ENCODE data around the gene ADK. TPM values are rescaled to one million over a fixed set of nuclear protein-coding genes. Genes with fewer than 3 reads are reported as not detected.

Gene ADK
- total RNA-seq, 1 donor from 2014 or later, result 53.0 TPM

- DNase-seq, result no peak
- no peak for TF ChIP-seq CTCF (IDR thresholded peaks at IDR 0.05)
- no peaks in the 10 kb centered on the region for H3K4me1 ChIP-seq
- no peak for ATAC-seq
- H3K36me3 ChIP-seq, result no peaks in the 10 kb centered on the region
- H3K27ac ChIP-seq, result no peak overlapping the region
- no peaks in the 10 kb centered on the region for H3K9me3 ChIP-seq
- intact Hi-C loops (cut with DNase I), result no loop called here
- no peak overlapping the region for H3K4me3 ChIP-seq
- no peaks in the 10 kb centered on the region for H3K27me3 ChIP-seq
Measured at GRCh38 chr10:74329873-74330272, 178.9 kb downstream of the ADK start.

- TF ChIP-seq CTCF (IDR thresholded peaks at IDR 0.05), result no peak
- Histone ChIP-seq H3K27ac (no peak overlapping the region), H3K4me1 (no peaks in the 10 kb centered on the region), H3K36me3 (no peaks in the 10 kb centered on the region), H3K27me3 (no peaks in the 10 kb centered on the region), H3K4me3 (no peak overlapping the region), H3K9me3 (no peaks in the 10 kb centered on the region)
- intact Hi-C loops (cut with DNase I), result no loop called here
- no peak for DNase-seq
- no peak for ATAC-seq
Measured at GRCh38 chr10:74330646-74331045, 179.6 kb downstream of the ADK start.

GRCh38 chr10:74332398-74332797 is 181.4 kb downstream of the ADK start:
- intact Hi-C loops (cut with DNase I), result no loop called here
- no peaks in the 10 kb centered on the region for H3K9me3 ChIP-seq
- no peaks in the 10 kb centered on the region for H3K4me1 ChIP-seq
- ATAC-seq (no peak), DNase-seq (no peak)
- TF ChIP-seq CTCF (IDR thresholded peaks at IDR 0.05), result no peak
- no peak overlapping the region for H3K4me3 ChIP-seq
- no peak overlapping the region for H3K27ac ChIP-seq
- no peaks in the 10 kb centered on the region for H3K27me3 ChIP-seq
- no peaks in the 10 kb centered on the region for H3K36me3 ChIP-seq

GRCh38 chr10:74333174-74333573 is 182.2 kb downstream of the ADK start:
- no peak overlapping the region for H3K4me3 ChIP-seq
- intact Hi-C loops (cut with DNase I), result no loop called here
- TF ChIP-seq CTCF (IDR thresholded peaks at IDR 0.05), result no peak
- no peaks in the 10 kb centered on the region for H3K4me1 ChIP-seq
- no peaks in the 10 kb centered on the region for H3K9me3 ChIP-seq
- DNase-seq (no peak), ATAC-seq (no peak)
- H3K27me3 ChIP-seq, result no peaks in the 10 kb centered on the region
- H3K36me3 ChIP-seq, result no peaks in the 10 kb centered on the region
- H3K27ac ChIP-seq, result no peak overlapping the region

- H3K9me3 ChIP-seq, result no peaks in the 10 kb centered on the region
- intact Hi-C loops (cut with DNase I), result no loop called here
- no peak for DNase-seq
- H3K4me3 ChIP-seq, result no peak overlapping the region
- no peak overlapping the region for H3K27ac ChIP-seq
- TF ChIP-seq CTCF (IDR thresholded peaks at IDR 0.05), result no peak
- H3K4me1 ChIP-seq, result no peaks in the 10 kb centered on the region
- no peak for ATAC-seq
- no peaks in the 10 kb centered on the region for H3K27me3 ChIP-seq
- no peaks in the 10 kb centered on the region for H3K36me3 ChIP-seq
Measured at GRCh38 chr10:74334221-74334620, 183.2 kb downstream of the ADK start.

- intact Hi-C loops (cut with DNase I), result no loop called here
- DNase-seq, result no peak
Measured at GRCh38 chr10:74335501-74335900, 184.5 kb downstream of the ADK start.

More at GRCh38 chr10:74335501-74335900, 184.5 kb downstream of the ADK start:
- H3K27me3 ChIP-seq, result no peaks in the 10 kb centered on the region
- ATAC-seq, result no peak
- no peak for TF ChIP-seq CTCF (IDR thresholded peaks at IDR 0.05)
- H3K36me3 ChIP-seq, result no peaks in the 10 kb centered on the region
- H3K9me3 ChIP-seq, result no peaks in the 10 kb centered on the region
- no peak overlapping the region for H3K27ac ChIP-seq
- no peaks in the 10 kb centered on the region for H3K4me1 ChIP-seq
- H3K4me3 ChIP-seq, result no peak overlapping the region

Measured in upper lobe of right lung (tissue), 1 donor.